HG03064 (cell line): ENCODE measurements around the gene TGM4.
A peak's percentile ranks its signal among the peaks of the same experiment; 100 is the strongest.
"Not testable (repeated sequence)": the region's sequence is repeated elsewhere in the genome, so short reads cannot be mapped to it uniquely, and the experiment has no call there.

ENCODE experiments used
- ATAC-seq: cut with Tn5 transposase; IDR thresholded peaks from one replicate; pipeline ENCODE4 v1.9.1; 2021; ENCODE audit warnings: low read depth; ENCODE audit not compliant: unreplicated experiment

TGM4 gene

GRCh38 chr3:44874308-44874707, at the start of gene TGM4:
TSS of gene TGM4 (plus strand) at chr3:44874608. CDS start at chr3:44874679, 71 bp downstream.
- no peak for ATAC-seq

- ATAC-seq = no peak
Observed at GRCh38 chr3:44825264-44825925, 49.0 kb upstream of the TGM4 start.

- ATAC-seq = no peak
Observed at GRCh38 chr3:44827196-44827595, 47.2 kb upstream of the TGM4 start.

GRCh38 chr3:44831232-44831631, 43.2 kb upstream of the TGM4 start:
- no peak for ATAC-seq

- ATAC-seq = no peak
Observed at GRCh38 chr3:44832032-44832431, 42.4 kb upstream of the TGM4 start.

- ATAC-seq = no peak
Observed at GRCh38 chr3:44832965-44833364, 41.4 kb upstream of the TGM4 start.

- no peak for ATAC-seq
Observed at GRCh38 chr3:44833394-44833793, 41.0 kb upstream of the TGM4 start.

- no peak for ATAC-seq
Observed at GRCh38 chr3:44835684-44836083, 38.7 kb upstream of the TGM4 start.

- ATAC-seq = no peak
Observed at GRCh38 chr3:44842376-44842775, 32.0 kb upstream of the TGM4 start.

- no peak for ATAC-seq
Observed at GRCh38 chr3:44845528-44846520, 28.6 kb upstream of the TGM4 start.

- ATAC-seq = no peak
Observed at GRCh38 chr3:44848634-44849033, 25.8 kb upstream of the TGM4 start.

- not testable (repeated sequence) for ATAC-seq
Observed at GRCh38 chr3:44856663-44857062, 17.7 kb upstream of the TGM4 start.

- ATAC-seq = no peak
Observed at GRCh38 chr3:44860117-44860516, 14.3 kb upstream of the TGM4 start.

- peak; percentile 90 for ATAC-seq
Observed at GRCh38 chr3:44861412-44862225, 12.8 kb upstream of the TGM4 start, which contains the start of gene TMEM42. TSS of gene TMEM42 (plus strand) at chr3:44861912. CDS start at chr3:44861925, 13 bp downstream.

- ATAC-seq = peak; percentile 38
Observed at GRCh38 chr3:44862226-44862637, 12.2 kb upstream of the TGM4 start.

- no peak for ATAC-seq
Observed at GRCh38 chr3:44865272-44866035, 9.0 kb upstream of the TGM4 start.

GRCh38 chr3:44867421-44868111, 6.8 kb upstream of the TGM4 start:
- no peak for ATAC-seq

GRCh38 chr3:44870375-44871061, 3.9 kb upstream of the TGM4 start:
- ATAC-seq = no peak

- no peak for ATAC-seq
Observed at GRCh38 chr3:44875596-44875995, 1.2 kb downstream of the TGM4 start.
